H1 (cell line): Measurements from ENCODE around the gene JPT2. TPM values are rescaled to one million over a fixed set of nuclear protein-coding genes. Genes with fewer than 3 reads are reported as not detected.

Source experiments
- CTCF ChIA-PET: fragments of 300-600 bp; sonication (Branson Sonifier 250); formaldehyde crosslinking; loops from one replicate; lab custom pipeline; 2021; ENCODE audit not compliant: partially characterized antibody; lab: Charles Lee
- POLR2A ChIA-PET: fragments of 300-600 bp; sonication (Branson Sonifier 250); formaldehyde crosslinking; loops from one replicate; lab custom pipeline; 2021; ENCODE audit warnings: inconsistent platforms; ENCODE audit not compliant: partially characterized antibody; lab: Charles Lee
- DNase-seq, 2 experiments: peaks; one replicate each; pipeline versions ENCODE4 v3.0.0 to v3.0.0-alpha.2; 2010 to 2022; ENCODE audit warnings: low spot score in 2 of 2, low read depth in 1 of 2, mixed read lengths in 1 of 2
- FAIRE-seq: peaks from 2 replicates; lab custom pipeline; 2011; peaks lifted over from hg19 to GRCh38; lab: Jason Lieb, UNC
- H2AFZ ChIP-seq: 2 replicates; pipeline ENCODE4 v1.8.1; 2012; ENCODE audit warnings: low read length, inconsistent platforms
- H2AK5ac ChIP-seq: 2 replicates; pipeline ENCODE4 v1.6.1; 2013; ENCODE audit warnings: low read depth, low read length
- H2BK120ac ChIP-seq: replicated peaks from 2 replicates; pipeline ENCODE3; 2013; ENCODE audit warnings: low read depth, low read length, inconsistent platforms
- H2BK12ac ChIP-seq: 2 replicates; pipeline ENCODE4 v1.6.1; 2013; ENCODE audit warnings: low read depth, low read length
- H2BK15ac ChIP-seq: 2 replicates; pipeline ENCODE4 v1.6.1; 2013; ENCODE audit warnings: low read length
- H2BK20ac ChIP-seq: 2 replicates; pipeline ENCODE4 v1.6.1; 2013; ENCODE audit warnings: low read length
- H2BK5ac ChIP-seq: 2 replicates; pipeline ENCODE4 v1.6.1; 2013; ENCODE audit warnings: low read depth, low read length
- H3K14ac ChIP-seq: 2 replicates; pipeline ENCODE4 v1.6.1; 2013; ENCODE audit warnings: inconsistent platforms; ENCODE audit not compliant: insufficient read length
- H3K18ac ChIP-seq: 2 replicates; pipeline ENCODE4 v1.6.1; 2013; ENCODE audit warnings: low read length; ENCODE audit errors: extremely low read depth
- H3K23ac ChIP-seq: 2 replicates; pipeline ENCODE4 v1.6.1; 2013; ENCODE audit warnings: inconsistent platforms; ENCODE audit not compliant: insufficient read length
- H3K23me2 ChIP-seq: 2 replicates; pipeline ENCODE4 v1.6.1; 2013; ENCODE audit warnings: low read depth, low read length
- H3K27ac ChIP-seq: 2 replicates; pipeline ENCODE4 v1.6.1; 2011; ENCODE audit warnings: low read depth, low read length, inconsistent platforms
- H3K27me3 ChIP-seq, 4 experiments: replicated peaks in 1 of 4; 1 replicate in 1 of 4; 2 replicates in 3 of 4; pipeline versions ENCODE4 v1.6.1 to v1.8.1; 2011 to 2013; ENCODE audit warnings: low read length in 3 of 4, mild to moderate bottlenecking in 3 of 4, inconsistent platforms in 2 of 4, mixed read lengths in 2 of 4, moderate library complexity in 1 of 4; ENCODE audit not compliant: control insufficient read depth in 3 of 4, insufficient read depth in 3 of 4; ENCODE audit errors: extremely low read depth in 1 of 4
- H3K36me3 ChIP-seq, 4 experiments: 2 replicates each; pipeline versions ENCODE4 v1.6.1 to v1.8.1; 2011 to 2013; ENCODE audit warnings: mild to moderate bottlenecking in 4 of 4, low read length in 3 of 4, moderate library complexity in 2 of 4, control low read depth in 1 of 4, inconsistent platforms in 1 of 4; ENCODE audit not compliant: insufficient read depth in 4 of 4, control insufficient read depth in 2 of 4
- H3K4ac ChIP-seq: replicated peaks from 2 replicates; pipeline ENCODE3; 2013; ENCODE audit warnings: low read length, low read depth, mixed read lengths, inconsistent platforms; ENCODE audit not compliant: insufficient read length
- H3K4me1 ChIP-seq, 4 experiments: replicated peaks in 1 of 4; 1 replicate in 1 of 4; 2 replicates in 3 of 4; pipeline versions ENCODE4 v1.6.1 to v1.8.1; 2011 to 2013; ENCODE audit warnings: low read length in 3 of 4, inconsistent platforms in 2 of 4, mixed read lengths in 1 of 4; ENCODE audit not compliant: insufficient read depth in 4 of 4, control insufficient read depth in 3 of 4
- H3K4me2 ChIP-seq, 2 experiments: 2 replicates each; pipeline versions ENCODE4 v1.6.1 to v1.8.1; 2011 to 2013; ENCODE audit warnings: low read depth in 2 of 2, low read length in 2 of 2, control low read depth in 1 of 2, inconsistent platforms in 1 of 2, mild to moderate bottlenecking in 1 of 2; ENCODE audit not compliant: insufficient read depth in 1 of 2
- H3K4me3 ChIP-seq, 4 experiments: fragments of 200-600, 300-600 bp in 1 of 4; sonication (generic), shearing (Covaris generic), sonication (Bioruptor Twin) in 1 of 4; 2 replicates each; pipeline versions ENCODE4 v1.5.1 to v1.8.1; 2011 to 2016; ENCODE audit warnings: low read length in 4 of 4, low read depth in 3 of 4, control low read depth in 2 of 4, inconsistent platforms in 2 of 4, mild to moderate bottlenecking in 2 of 4, mixed read lengths in 1 of 4, moderate library complexity in 1 of 4; ENCODE audit not compliant: insufficient read depth in 2 of 4; ENCODE audit errors: extremely low read depth in 1 of 4
- H3K56ac ChIP-seq: replicated peaks from 2 replicates; pipeline ENCODE3; 2013; ENCODE audit warnings: low read depth, mild to moderate bottlenecking, mixed read lengths, low read length, inconsistent platforms; ENCODE audit not compliant: insufficient read length
- H3K79me1 ChIP-seq: 2 replicates; pipeline ENCODE4 v1.6.1; 2013; ENCODE audit warnings: low read depth, low read length, control low read depth
- H3K79me2 ChIP-seq, 2 experiments: 2 replicates each; pipeline versions ENCODE4 v1.6.1 to v1.8.1; 2012 to 2013; ENCODE audit warnings: low read length in 2 of 2, mild to moderate bottlenecking in 2 of 2, inconsistent platforms in 1 of 2; ENCODE audit not compliant: insufficient read depth in 2 of 2, control insufficient read depth in 1 of 2
- H3K9ac ChIP-seq, 4 experiments: replicated peaks in 1 of 4; 1 replicate in 1 of 4; 2 replicates in 3 of 4; pipeline versions ENCODE4 v1.6.1 to v1.8.1; 2011 to 2013; ENCODE audit warnings: low read depth in 3 of 4, low read length in 3 of 4, control low read depth in 2 of 4, mild to moderate bottlenecking in 2 of 4, moderate library complexity in 2 of 4, inconsistent platforms in 1 of 4; ENCODE audit errors: extremely low read depth in 1 of 4
- H3K9me3 ChIP-seq, 2 experiments: 2 replicates each; pipeline versions ENCODE4 v1.6.1 to v1.8.1; 2012 to 2013; ENCODE audit warnings: mild to moderate bottlenecking in 2 of 2, moderate library complexity in 2 of 2, control low read depth in 1 of 2, inconsistent platforms in 1 of 2, low read depth in 1 of 2, low read length in 1 of 2, mixed read lengths in 1 of 2; ENCODE audit not compliant: insufficient read depth in 2 of 2
- H4K20me1 ChIP-seq, 2 experiments: replicated peaks in 1 of 2; 2 replicates each; pipeline versions ENCODE3 to v1.8.1; 2011 to 2013; ENCODE audit warnings: inconsistent platforms in 2 of 2, low read length in 2 of 2, mild to moderate bottlenecking in 1 of 2; ENCODE audit not compliant: insufficient read depth in 2 of 2, control insufficient read depth in 1 of 2
- H4K5ac ChIP-seq: 2 replicates; pipeline ENCODE4 v1.6.1; 2013; ENCODE audit warnings: low read length, low read depth, mixed read lengths, inconsistent platforms; ENCODE audit not compliant: insufficient read length
- H4K8ac ChIP-seq: 2 replicates; pipeline ENCODE4 v1.8.0; 2013; ENCODE audit warnings: mild to moderate bottlenecking, moderate library complexity, low read length, inconsistent platforms; ENCODE audit not compliant: insufficient read depth; ENCODE audit errors: extremely low read depth
- H4K91ac ChIP-seq: replicated peaks from 2 replicates; pipeline ENCODE3; 2013; ENCODE audit warnings: low read length, mixed read lengths, inconsistent platforms; ENCODE audit not compliant: insufficient read length
- MAFK ChIP-seq: IDR thresholded peaks from 2 replicates; pipeline ENCODE4 v1.6.1; 2012; ENCODE audit warnings: low read depth, mild to moderate bottlenecking, improper control_type of control experiment, low read length
- POU5F1 ChIP-seq: IDR thresholded peaks from 2 replicates; pipeline ENCODE4 v1.6.1; 2011; ENCODE audit warnings: low read depth, mild to moderate bottlenecking, low read length, moderate library complexity
- RNF2 ChIP-seq: fragments of 200-900, 300-1000 bp; sonication (generic); IDR thresholded peaks from 2 replicates; pipeline ENCODE4 v1.7.1; 2016; ENCODE audit warnings: borderline replicate concordance, low read depth, mild to moderate bottlenecking, antibody characterized with exemption, low read length; ENCODE audit not compliant: poor library complexity, severe bottlenecking; ENCODE audit errors: missing control alignments
- SRF ChIP-seq: IDR thresholded peaks from 2 replicates; pipeline ENCODE4 v1.6.1; 2011; ENCODE audit warnings: mild to moderate bottlenecking, low read depth, low read length, moderate library complexity
- SUZ12 ChIP-seq: fragments of 200-600 bp; sonication (generic); IDR thresholded peaks from 2 replicates; pipeline ENCODE4 v1.6.1; 2012; ENCODE audit warnings: mild to moderate bottlenecking, inconsistent platforms, low read length, moderate library complexity, mixed read lengths
- TBP ChIP-seq: IDR thresholded peaks from 2 replicates; pipeline ENCODE4 v1.6.1; 2011; ENCODE audit warnings: low read depth, low read length, improper control_type of control experiment
- WGBS, 2 experiments: shearing (Covaris generic) in 1 of 2; methylation state at CpG; one replicate each; pipeline versions ENCODE4 v1.1.6 to v1.1.7; 2013 to 2015; ENCODE audit warnings: low lambda C conversion rate in 2 of 2, mixed read lengths in 2 of 2, inconsistent platforms in 1 of 2, low coverage in 1 of 2, missing lambda C conversion rate in 1 of 2; ENCODE audit not compliant: insufficient replicate concordance in 2 of 2, insufficient coverage in 1 of 2, insufficient read length in 1 of 2; ENCODE audit errors: extremely low coverage in 1 of 2, missing lambda C conversion rate in 1 of 2; 5-methylcytosine and 5-hydroxymethylcytosine counted together
- polyA plus RNA-seq, 7 experiments: library from polyadenylated mRNA; depleted of rRNA in 3 of 7; stranded (reverse) in 5 of 7; unstranded in 2 of 7; fragments of >200 nt in 5 of 7; fragments of 200-250 nt in 2 of 7; gene quantifications; 1 replicate in 5 of 7; 2 replicates in 1 of 7; 4 replicates in 1 of 7; pipeline versions ENCODE4 v1.2.1 to v1.2.3, GENCODE V29; 2011 to 2013; ENCODE audit warnings: missing spikeins in 2 of 7, mixed read lengths in 2 of 7
- total RNA-seq: library from RNA; stranded (reverse); fragmentation: NEBNext Ultra II Directional; extraction: Animal tissue kit (Norgen Biotek cat#: 25700); gene quantifications from 2 replicates; pipeline ENCODE4 v1.2.1, GENCODE V29; 2021

The JPT2 gene
- total and polyA plus RNA-seq, 2 of the 8 experiments (the other 6 are each of a cell fraction or from before 2014, with no cell fraction given) = 67.6 to 197 TPM

DNA sequence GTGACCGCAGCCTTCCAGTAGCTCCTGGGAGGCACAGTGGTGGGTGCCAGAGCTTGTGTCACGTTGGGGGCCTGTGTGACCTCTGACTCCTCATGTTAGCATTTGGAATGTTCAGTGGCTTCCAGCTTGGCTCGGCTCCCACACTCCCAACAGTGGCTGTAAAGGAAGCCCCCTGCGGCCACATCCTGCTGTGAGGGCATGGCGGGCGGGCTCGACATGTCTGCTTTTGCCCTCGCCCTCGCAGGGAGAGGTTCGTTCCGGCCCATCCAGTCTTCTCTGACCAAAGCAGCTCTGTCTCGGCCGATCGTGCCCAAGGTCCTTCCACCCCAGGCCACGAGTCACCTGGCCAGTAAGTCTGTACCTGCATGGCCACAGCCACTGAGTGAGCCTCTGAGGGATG, 12.2 kb upstream of the JPT2 start:
- Histone ChIP-seq H2AK5ac (no peak overlapping the region), H3K18ac (no peak overlapping the region), H3K23ac (no peak overlapping the region), H4K91ac (no peak overlapping the region), H3K9me3 (no peaks in the 10 kb centered on the region), H3K9ac (no peak overlapping the region), H4K5ac (no peak overlapping the region), H4K20me1 (peaks cover 0 to 5% of the 10 kb centered on the region in 2 experiments), H2BK20ac (no peak overlapping the region)
- POLR2A ChIA-PET = interaction anchor here (1.8 to 3.1 kb wide), 2 partner anchors 10 to 12 kb away, joined by 3 to 8 read pairs; partner anchors contain the start of gene JPT2
- no peak for DNase-seq
- TF ChIP-seq SRF = no peak
- TF ChIP-seq SUZ12 = no peak
- TF ChIP-seq MAFK = no peak
- TF ChIP-seq POU5F1 = no peak
- no peak for TF ChIP-seq RNF2
- TF ChIP-seq TBP = no peak
- TF ChIP-seq, all 59 proteins: peak for 0
- Histone ChIP-seq H3K4me3 (no peak overlapping the region), H3K36me3 (peaks cover 24 to 69% (median 58%) of the 10 kb centered on the region in 4 experiments), H3K56ac (no peak overlapping the region), H3K79me1 (no peaks in the 10 kb centered on the region), H4K8ac (no peak overlapping the region), H3K23me2 (no peaks in the 10 kb centered on the region), H3K27me3 (no peaks in the 10 kb centered on the region; a peak in 1 of 7 replicates), H3K4ac (no peak overlapping the region), H3K4me2 (no peak overlapping the region), H3K4me1 (no peaks in the 10 kb centered on the region), H3K79me2 (no peaks in the 10 kb centered on the region), H2AFZ (no peak overlapping the region), H2BK15ac (no peak overlapping the region), H3K27ac (no peak overlapping the region), H2BK12ac (no peak overlapping the region), H3K14ac (no peak overlapping the region), H2BK120ac (no peak overlapping the region), H2BK5ac (no peak overlapping the region)
- WGBS, 2 experiments = 83% methylated on average over 15 of the region's 15 CpGs; no CpG with 5 or more reads in 1 of the 2 experiments
- no peak for FAIRE-seq
- CTCF ChIA-PET = interaction anchor here (0.7 to 1.2 kb wide), 2 partner anchors 12 to 93 kb away, joined by 3 read pairs; partner anchors contain the start of gene JPT2
